Measurements from ENCODE around the gene NQO2. TPM values are rescaled to one million over a fixed set of nuclear protein-coding genes. Genes with fewer than 3 reads are reported as not detected.

NQO2 gene, protein sequence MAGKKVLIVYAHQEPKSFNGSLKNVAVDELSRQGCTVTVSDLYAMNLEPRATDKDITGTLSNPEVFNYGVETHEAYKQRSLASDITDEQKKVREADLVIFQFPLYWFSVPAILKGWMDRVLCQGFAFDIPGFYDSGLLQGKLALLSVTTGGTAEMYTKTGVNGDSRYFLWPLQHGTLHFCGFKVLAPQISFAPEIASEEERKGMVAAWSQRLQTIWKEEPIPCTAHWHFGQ
- total RNA-seq: 5.7 TPM

DNA sequence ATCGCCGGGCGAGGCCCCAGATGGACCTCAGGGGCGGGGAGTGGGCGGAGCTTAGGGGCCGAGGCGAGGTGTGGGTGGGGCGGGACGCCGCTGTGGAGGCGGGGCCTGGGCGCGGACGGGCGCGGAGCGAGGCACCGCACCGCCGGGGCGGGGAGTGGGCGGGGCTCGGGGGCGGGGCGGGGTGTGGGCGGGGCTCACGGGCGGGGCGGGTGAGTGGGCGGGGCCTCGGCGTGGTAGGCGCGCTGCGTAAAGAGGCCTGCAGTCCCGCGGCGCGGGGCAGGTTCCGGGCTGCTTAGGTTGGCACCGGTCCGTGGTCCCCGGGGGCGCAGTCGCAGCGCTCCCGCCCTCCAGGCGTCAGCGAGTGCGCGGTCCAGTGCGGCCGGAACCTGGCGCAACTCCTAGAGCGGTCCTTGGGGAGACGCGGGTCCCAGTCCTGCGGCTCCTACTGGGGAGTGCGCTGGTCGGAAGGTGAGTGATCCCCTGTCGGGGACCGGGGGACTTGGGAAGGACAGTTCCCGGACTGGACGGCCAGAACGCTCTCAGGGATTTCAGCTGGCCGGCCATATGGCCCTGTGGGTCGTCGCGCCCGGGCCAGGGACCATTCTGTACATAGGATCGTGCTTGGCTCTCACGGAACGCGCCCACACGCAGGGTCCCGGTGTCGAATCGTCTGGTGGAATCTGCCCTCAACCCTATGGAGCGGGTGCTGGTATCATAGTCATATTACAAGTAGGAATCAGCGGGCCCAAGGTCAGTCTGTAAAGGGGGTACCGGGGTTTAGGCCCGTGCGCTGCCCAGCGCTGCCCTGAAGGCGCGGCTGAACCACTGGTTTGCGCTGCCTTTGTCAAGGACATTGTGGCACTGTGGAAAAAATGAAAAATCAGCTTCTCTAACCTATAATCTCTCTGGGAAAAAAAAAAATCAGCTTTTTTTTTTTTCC, at the start of gene NQO2:
NQO2 (plus strand) TSS at position 277 of the 940 bp plus-strand sequence. CDS start 6,659 bp downstream, outside the sequence.
- no peaks in the 10 kb centered on the region for H3K9me3 ChIP-seq (ENCODE audit: control insufficient read depth in 3 of 3, low read length in 3 of 3)
- peak within 1 kb of the TSS; percentile 88 to 98 (median 96) for H3K4me3 ChIP-seq (ENCODE audit: low read length in 3 of 3)
- H3K36me3 ChIP-seq (ENCODE audit: control insufficient read depth in 3 of 3, insufficient read depth in 3 of 3, low read length in 3 of 3): peaks cover 5 to 8% (median 7%) of the 10 kb centered on the region in 3 donors
- H3K27me3 ChIP-seq (ENCODE audit: control insufficient read depth in 3 of 3, insufficient read depth in 3 of 3, low read length in 3 of 3): no peaks in the 10 kb centered on the region
- peaks cover 15 to 30% (median 22%) of the 10 kb centered on the region in 3 donors for H3K4me1 ChIP-seq (ENCODE audit: control insufficient read depth in 3 of 3, insufficient read depth in 3 of 3, low read length in 3 of 3)
- H3K9ac ChIP-seq (ENCODE audit: low read depth in 1 of 3, low read length in 3 of 3): peak within 1 kb of the TSS; percentile 98 to 99 (median 99)
- H3K27ac ChIP-seq (ENCODE audit: low read depth, low read length): peak within 1 kb of the TSS; percentile 96

DNA sequence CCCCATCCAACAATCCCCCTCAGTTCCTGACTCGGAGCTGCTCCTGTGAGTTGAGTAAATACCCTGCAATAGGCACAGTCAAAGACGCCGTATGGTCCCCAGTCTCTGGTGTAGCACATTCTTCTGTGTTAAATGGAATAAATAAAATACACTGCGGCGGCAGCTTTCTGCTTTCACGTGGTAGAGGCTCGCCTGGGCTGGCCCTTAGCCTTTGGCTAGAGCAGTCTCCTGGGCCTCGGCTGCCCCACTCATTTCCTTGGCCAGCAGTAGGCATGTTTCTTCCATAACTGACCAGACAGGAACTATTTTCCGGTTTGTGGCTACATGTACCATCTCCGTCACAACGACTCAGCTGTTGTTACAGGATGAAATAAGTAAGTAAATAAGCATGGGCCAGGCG, 49.0 kb upstream of the NQO2 start:
- Histone ChIP-seq H3K4me1 (ENCODE audit: control insufficient read depth in 3 of 3, insufficient read depth in 3 of 3, low read length in 3 of 3) (peaks cover 15 to 20% (median 19%) of the 10 kb centered on the region in 3 donors), H3K36me3 (ENCODE audit: control insufficient read depth in 3 of 3, insufficient read depth in 3 of 3, low read length in 3 of 3) (peaks cover 15 to 23% (median 18%) of the 10 kb centered on the region in 3 donors), H3K27ac (ENCODE audit: low read depth, low read length) (no peak overlapping the region), H3K27me3 (ENCODE audit: control insufficient read depth in 3 of 3, insufficient read depth in 3 of 3, low read length in 3 of 3) (no peaks in the 10 kb centered on the region), H3K9ac (ENCODE audit: low read depth in 1 of 3, low read length in 3 of 3) (no peak overlapping the region), H3K9me3 (ENCODE audit: control insufficient read depth in 3 of 3, low read length in 3 of 3) (no peaks in the 10 kb centered on the region), H3K4me3 (ENCODE audit: low read length in 3 of 3) (no peak overlapping the region)

DNA sequence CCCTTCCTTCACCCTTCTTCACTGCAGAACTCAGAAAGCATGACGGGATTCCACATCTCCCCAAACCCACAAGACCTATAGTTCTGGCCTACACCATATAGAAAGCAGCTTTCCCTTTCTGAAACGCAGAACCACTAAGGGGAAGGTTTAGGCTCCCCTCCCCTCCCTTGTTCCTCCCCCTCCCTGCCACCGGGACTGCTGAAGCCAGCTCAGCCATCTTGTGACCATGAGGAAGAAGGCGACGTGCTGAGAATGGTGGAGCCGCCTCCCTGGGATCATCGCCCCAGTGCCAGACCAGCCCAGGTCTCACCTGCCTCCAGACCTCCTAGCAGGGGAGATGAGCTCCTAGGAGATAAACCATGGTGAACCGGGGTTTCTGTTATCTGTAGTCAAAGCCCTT, 48.0 kb upstream of the NQO2 start:
- H3K4me1 ChIP-seq (ENCODE audit: control insufficient read depth in 3 of 3, insufficient read depth in 3 of 3, low read length in 3 of 3): peaks cover 14 to 21% (median 20%) of the 10 kb centered on the region in 3 donors
- H3K9me3 ChIP-seq (ENCODE audit: control insufficient read depth in 3 of 3, low read length in 3 of 3): no peaks in the 10 kb centered on the region
- H3K9ac ChIP-seq (ENCODE audit: low read depth in 1 of 3, low read length in 3 of 3): no peak overlapping the region
- peaks cover 15 to 23% (median 18%) of the 10 kb centered on the region in 3 donors for H3K36me3 ChIP-seq (ENCODE audit: control insufficient read depth in 3 of 3, insufficient read depth in 3 of 3, low read length in 3 of 3)
- no peak overlapping the region for H3K4me3 ChIP-seq (ENCODE audit: low read length in 3 of 3)
- H3K27me3 ChIP-seq (ENCODE audit: control insufficient read depth in 3 of 3, insufficient read depth in 3 of 3, low read length in 3 of 3): no peaks in the 10 kb centered on the region
- peak overlapping the region; percentile 28 for H3K27ac ChIP-seq (ENCODE audit: low read depth, low read length)

DNA sequence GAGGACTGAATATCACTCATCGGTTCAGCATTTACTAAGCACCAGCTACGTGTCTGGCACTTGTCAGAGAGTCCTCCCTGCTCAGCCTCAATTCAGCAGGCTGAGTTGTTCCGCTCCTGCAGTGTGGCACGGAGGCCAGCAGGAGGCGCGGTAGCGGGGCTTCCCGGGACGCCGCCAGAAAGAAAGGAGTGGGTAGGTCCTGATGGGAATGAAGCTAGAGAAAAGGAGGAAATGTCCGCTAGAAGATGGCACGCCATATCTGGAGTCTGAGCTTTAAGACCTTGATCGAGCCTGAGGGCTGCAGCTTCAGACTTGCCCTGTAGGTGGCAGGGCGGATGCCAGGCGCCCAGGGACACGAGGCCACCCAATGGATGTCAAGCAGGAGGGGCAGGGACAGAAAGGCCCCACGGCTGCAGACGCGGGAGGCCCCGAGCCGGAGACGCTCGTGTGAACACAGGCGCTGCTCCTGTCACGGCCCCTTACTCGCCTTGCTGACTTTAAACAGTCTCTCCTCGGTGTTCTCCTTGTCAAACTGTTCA, 47.1 kb upstream of the NQO2 start:
- no peaks in the 10 kb centered on the region for H3K9me3 ChIP-seq (ENCODE audit: control insufficient read depth in 3 of 3, low read length in 3 of 3)
- H3K4me1 ChIP-seq (ENCODE audit: control insufficient read depth in 3 of 3, insufficient read depth in 3 of 3, low read length in 3 of 3): peaks cover 14 to 22% (median 21%) of the 10 kb centered on the region in 3 donors
- H3K4me3 ChIP-seq (ENCODE audit: low read length in 3 of 3): peak overlapping the region in 1 of 3 donors; percentile 50
- H3K27ac ChIP-seq (ENCODE audit: low read depth, low read length): peak overlapping the region; percentile 28
- H3K36me3 ChIP-seq (ENCODE audit: control insufficient read depth in 3 of 3, insufficient read depth in 3 of 3, low read length in 3 of 3): peaks cover 14 to 22% (median 15%) of the 10 kb centered on the region in 3 donors
- H3K27me3 ChIP-seq (ENCODE audit: control insufficient read depth in 3 of 3, insufficient read depth in 3 of 3, low read length in 3 of 3): no peaks in the 10 kb centered on the region
- peak overlapping the region in 1 of 3 donors; percentile 57 for H3K9ac ChIP-seq (ENCODE audit: low read depth in 1 of 3, low read length in 3 of 3)

DNA sequence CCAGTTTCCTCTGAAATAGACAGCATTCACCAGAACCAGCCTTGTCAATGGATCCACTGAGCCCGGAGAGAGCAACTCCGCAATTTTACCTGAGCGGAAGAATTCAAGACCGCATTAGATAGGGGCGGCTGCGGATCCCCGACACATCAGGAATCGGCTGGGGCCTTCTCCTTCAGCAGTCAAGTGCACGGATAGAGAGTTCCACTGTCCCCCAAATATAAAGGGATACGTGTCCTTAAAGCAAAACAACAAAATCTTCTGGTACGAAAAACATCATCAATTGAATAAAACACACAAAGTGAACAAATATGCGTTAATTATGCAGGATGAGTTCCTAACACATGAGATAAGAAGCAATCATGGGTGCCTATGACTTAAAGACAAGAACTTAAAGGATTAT, 46.6 kb upstream of the NQO2 start:
- peak overlapping the region in 1 of 3 donors; percentile 57 for H3K9ac ChIP-seq (ENCODE audit: low read depth in 1 of 3, low read length in 3 of 3)
- no peaks in the 10 kb centered on the region for H3K9me3 ChIP-seq (ENCODE audit: control insufficient read depth in 3 of 3, low read length in 3 of 3)
- peak overlapping the region; percentile 2 for H3K27ac ChIP-seq (ENCODE audit: low read depth, low read length)
- H3K36me3 ChIP-seq (ENCODE audit: control insufficient read depth in 3 of 3, insufficient read depth in 3 of 3, low read length in 3 of 3): peaks cover 11 to 17% (median 11%) of the 10 kb centered on the region in 3 donors
- H3K4me1 ChIP-seq (ENCODE audit: control insufficient read depth in 3 of 3, insufficient read depth in 3 of 3, low read length in 3 of 3): peaks cover 14 to 23% (median 22%) of the 10 kb centered on the region in 3 donors
- H3K27me3 ChIP-seq (ENCODE audit: control insufficient read depth in 3 of 3, insufficient read depth in 3 of 3, low read length in 3 of 3): no peaks in the 10 kb centered on the region
- no peak overlapping the region for H3K4me3 ChIP-seq (ENCODE audit: low read length in 3 of 3)

DNA sequence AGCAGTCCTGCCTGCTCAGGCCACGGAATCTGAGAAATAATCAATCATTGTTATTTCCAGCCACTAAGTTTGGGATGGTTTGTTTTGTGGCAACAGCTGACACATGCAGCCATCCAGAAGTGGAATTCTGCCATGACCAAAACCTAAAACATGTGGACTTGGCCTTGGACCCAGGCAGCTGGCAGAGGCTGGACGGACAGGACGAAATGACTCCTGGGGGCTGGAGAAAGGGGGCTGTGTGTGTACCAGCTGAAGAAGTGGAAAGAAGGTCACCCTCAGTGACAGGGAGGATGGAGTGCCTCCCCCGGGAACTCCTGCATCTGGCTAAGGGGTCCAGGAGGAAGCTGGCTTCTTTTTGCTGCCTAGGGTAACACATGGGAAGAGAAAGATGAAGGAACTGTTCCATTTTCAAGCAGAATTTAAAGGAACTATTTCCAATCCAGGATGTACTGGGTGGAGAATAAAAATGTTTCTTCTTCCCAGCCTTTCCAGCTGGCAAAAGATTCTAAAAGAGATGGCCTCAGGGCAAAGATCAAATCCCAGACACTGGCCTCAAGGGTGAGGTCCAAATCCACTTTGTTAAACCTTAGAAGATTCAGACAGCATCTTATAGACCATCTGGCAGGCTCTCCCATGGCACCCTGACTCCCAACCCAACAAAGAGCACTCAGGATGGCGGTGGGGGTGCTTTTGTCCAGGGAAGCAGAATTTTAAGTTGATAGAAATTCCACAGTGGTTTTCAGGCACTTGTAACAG, 42.6 kb upstream of the NQO2 start:
- Histone ChIP-seq H3K4me3 (ENCODE audit: low read length in 3 of 3) (no peak overlapping the region), H3K4me1 (ENCODE audit: control insufficient read depth in 3 of 3, insufficient read depth in 3 of 3, low read length in 3 of 3) (peaks cover 40 to 52% (median 44%) of the 10 kb centered on the region in 3 donors), H3K9ac (ENCODE audit: low read depth in 1 of 3, low read length in 3 of 3) (peak overlapping the region in 1 of 3 donors; percentile 72), H3K36me3 (ENCODE audit: control insufficient read depth in 3 of 3, insufficient read depth in 3 of 3, low read length in 3 of 3) (peaks cover 4 to 12% (median 5%) of the 10 kb centered on the region in 3 donors), H3K9me3 (ENCODE audit: control insufficient read depth in 3 of 3, low read length in 3 of 3) (no peaks in the 10 kb centered on the region), H3K27me3 (ENCODE audit: control insufficient read depth in 3 of 3, insufficient read depth in 3 of 3, low read length in 3 of 3) (no peaks in the 10 kb centered on the region), H3K27ac (ENCODE audit: low read depth, low read length) (peak overlapping the region; percentile 23)

DNA sequence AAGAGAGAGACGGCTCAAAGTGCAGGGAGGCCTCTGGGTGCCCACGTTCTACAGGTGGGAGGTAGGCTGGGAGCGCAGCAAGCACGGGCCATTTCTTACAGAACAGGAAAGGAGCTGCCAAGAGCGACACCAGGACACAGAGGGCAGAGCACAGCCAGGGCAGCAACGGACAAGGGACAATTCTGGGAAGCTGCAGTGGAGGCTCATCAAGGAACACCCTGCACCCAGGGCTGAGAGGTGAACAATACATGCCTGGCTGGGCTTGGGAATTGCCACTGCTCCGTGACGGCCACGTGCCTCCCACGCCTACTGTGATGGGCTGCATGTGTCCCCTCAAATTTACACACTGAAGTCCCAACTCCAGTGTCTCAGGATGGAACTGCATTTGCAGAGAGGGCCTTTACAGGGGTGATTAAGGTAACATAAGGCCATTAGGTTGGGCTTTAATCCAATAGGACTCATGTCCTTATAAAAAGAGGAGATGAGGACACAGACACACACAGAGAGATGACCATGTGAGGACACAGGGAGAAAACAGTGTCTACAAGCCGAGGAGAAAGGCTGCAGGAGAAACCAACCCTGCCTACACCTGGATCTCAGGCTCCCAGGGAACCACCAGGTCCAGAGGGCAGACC, 41.9 kb upstream of the NQO2 start:
- H3K4me3 ChIP-seq (ENCODE audit: low read length in 3 of 3): peak overlapping the region in 1 of 3 donors; percentile 29
- H3K9ac ChIP-seq (ENCODE audit: low read depth in 1 of 3, low read length in 3 of 3): peak overlapping the region in 1 of 3 donors; percentile 72
- H3K36me3 ChIP-seq (ENCODE audit: control insufficient read depth in 3 of 3, insufficient read depth in 3 of 3, low read length in 3 of 3): peaks cover 4 to 12% (median 5%) of the 10 kb centered on the region in 3 donors
- peak overlapping the region; percentile 23 for H3K27ac ChIP-seq (ENCODE audit: low read depth, low read length)
- no peaks in the 10 kb centered on the region for H3K9me3 ChIP-seq (ENCODE audit: control insufficient read depth in 3 of 3, low read length in 3 of 3)
- no peaks in the 10 kb centered on the region for H3K27me3 ChIP-seq (ENCODE audit: control insufficient read depth in 3 of 3, insufficient read depth in 3 of 3, low read length in 3 of 3)
- peaks cover 44 to 53% (median 47%) of the 10 kb centered on the region in 3 donors for H3K4me1 ChIP-seq (ENCODE audit: control insufficient read depth in 3 of 3, insufficient read depth in 3 of 3, low read length in 3 of 3)

DNA sequence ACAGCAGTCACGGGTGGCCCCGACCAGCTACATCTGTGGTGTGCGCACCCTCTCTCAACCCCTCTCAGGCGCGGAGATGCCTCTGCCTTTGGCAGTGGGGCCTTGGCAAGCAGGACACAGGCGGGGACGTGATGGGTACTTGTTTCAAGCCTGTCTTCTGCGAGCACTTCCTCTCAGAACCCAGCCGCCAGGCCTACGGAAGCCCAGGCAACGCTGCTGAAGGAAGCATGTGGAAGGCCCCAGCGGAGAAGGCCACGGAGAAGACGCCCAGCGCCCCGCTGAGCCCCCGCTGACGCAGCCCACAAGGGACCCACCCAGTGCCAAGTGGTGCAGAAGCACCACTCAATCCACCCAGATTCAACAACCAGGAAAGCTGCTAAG, 41.4 kb upstream of the NQO2 start:
- Histone ChIP-seq H3K27ac (ENCODE audit: low read depth, low read length) (peak overlapping the region; percentile 23), H3K36me3 (ENCODE audit: control insufficient read depth in 3 of 3, insufficient read depth in 3 of 3, low read length in 3 of 3) (peaks cover 4 to 12% (median 5%) of the 10 kb centered on the region in 3 donors), H3K9me3 (ENCODE audit: control insufficient read depth in 3 of 3, low read length in 3 of 3) (no peaks in the 10 kb centered on the region), H3K27me3 (ENCODE audit: control insufficient read depth in 3 of 3, insufficient read depth in 3 of 3, low read length in 3 of 3) (no peaks in the 10 kb centered on the region), H3K9ac (ENCODE audit: low read depth in 1 of 3, low read length in 3 of 3) (peak overlapping the region in 1 of 3 donors; percentile 72), H3K4me3 (ENCODE audit: low read length in 3 of 3) (peak overlapping the region in 1 of 3 donors; percentile 29), H3K4me1 (ENCODE audit: control insufficient read depth in 3 of 3, insufficient read depth in 3 of 3, low read length in 3 of 3) (peaks cover 41 to 52% (median 48%) of the 10 kb centered on the region in 3 donors)

DNA sequence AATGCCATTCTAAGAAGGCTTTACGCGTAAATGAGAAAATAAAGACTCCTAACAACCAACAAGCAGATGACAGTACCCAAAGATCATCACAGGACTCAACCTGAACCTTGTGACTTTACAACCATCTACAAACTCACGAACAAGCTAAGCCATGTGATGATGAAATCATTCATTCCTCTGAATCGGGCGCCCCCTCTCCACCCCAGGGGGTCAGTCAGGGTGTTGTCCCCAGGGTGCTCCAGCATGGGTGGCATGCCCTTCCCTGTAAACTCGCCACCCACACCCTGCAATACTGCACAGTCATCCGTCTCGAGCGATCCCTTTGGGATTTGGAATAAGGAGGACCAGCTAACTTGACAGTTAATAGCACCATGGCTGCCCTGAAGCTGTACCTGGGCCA, 40.9 kb upstream of the NQO2 start:
- Histone ChIP-seq H3K4me3 (ENCODE audit: low read length in 3 of 3) (no peak overlapping the region), H3K9me3 (ENCODE audit: control insufficient read depth in 3 of 3, low read length in 3 of 3) (no peaks in the 10 kb centered on the region), H3K27ac (ENCODE audit: low read depth, low read length) (peak overlapping the region; percentile 23), H3K27me3 (ENCODE audit: control insufficient read depth in 3 of 3, insufficient read depth in 3 of 3, low read length in 3 of 3) (no peaks in the 10 kb centered on the region), H3K4me1 (ENCODE audit: control insufficient read depth in 3 of 3, insufficient read depth in 3 of 3, low read length in 3 of 3) (peaks cover 41 to 56% (median 53%) of the 10 kb centered on the region in 3 donors), H3K36me3 (ENCODE audit: control insufficient read depth in 3 of 3, insufficient read depth in 3 of 3, low read length in 3 of 3) (peaks cover 4 to 12% (median 5%) of the 10 kb centered on the region in 3 donors), H3K9ac (ENCODE audit: low read depth in 1 of 3, low read length in 3 of 3) (no peak overlapping the region)

All from skeletal muscle tissue (tissue), 4 donors.